PC-3 (cell line): ENCODE results near the gene PRSS50.

ENCODE experiments used
- CTCF ChIP-seq: fragments of 300-600 bp; sonication (generic); conservative IDR thresholded peaks from 2 replicates; pipeline ENCODE4 v1.5.1; 2017; ENCODE audit warnings: antibody characterized with exemption, low read depth, mild to moderate bottlenecking, low read length
- EZH2 ChIP-seq: fragments of 300-600 bp; sonication (generic); IDR thresholded peaks from one replicate; pipeline ENCODE4 v1.6.1; 2017; ENCODE audit warnings: antibody characterized with exemption, mild to moderate bottlenecking, low read length; ENCODE audit not compliant: unreplicated experiment
- EZH2phosphoT487 ChIP-seq: fragments of 300-600 bp; sonication (generic); IDR thresholded peaks from 2 replicates; pipeline ENCODE4 v1.6.1; 2018; ENCODE audit warnings: mild to moderate bottlenecking, antibody characterized with exemption, low read length, borderline replicate concordance

- TF ChIP-seq CTCF (no peak), EZH2phosphoT487 (no peak), EZH2 (no peak)
Observed at GRCh38 chr3:46702246-46703012, 15.2 kb downstream of the PRSS50 start.
